Stromal cell of bone marrow (primary cell): Measurements from ENCODE around the gene MANBA.
"Not testable (repeated sequence)": the region's sequence is repeated elsewhere in the genome, so short reads cannot be mapped to it uniquely, and the experiment has no call there.

Source experiments
- DNase-seq: peaks from one replicate; pipeline ENCODE4 v3.0.0-alpha.2; 2012; ENCODE audit warnings: low read depth

MANBA gene

DNA sequence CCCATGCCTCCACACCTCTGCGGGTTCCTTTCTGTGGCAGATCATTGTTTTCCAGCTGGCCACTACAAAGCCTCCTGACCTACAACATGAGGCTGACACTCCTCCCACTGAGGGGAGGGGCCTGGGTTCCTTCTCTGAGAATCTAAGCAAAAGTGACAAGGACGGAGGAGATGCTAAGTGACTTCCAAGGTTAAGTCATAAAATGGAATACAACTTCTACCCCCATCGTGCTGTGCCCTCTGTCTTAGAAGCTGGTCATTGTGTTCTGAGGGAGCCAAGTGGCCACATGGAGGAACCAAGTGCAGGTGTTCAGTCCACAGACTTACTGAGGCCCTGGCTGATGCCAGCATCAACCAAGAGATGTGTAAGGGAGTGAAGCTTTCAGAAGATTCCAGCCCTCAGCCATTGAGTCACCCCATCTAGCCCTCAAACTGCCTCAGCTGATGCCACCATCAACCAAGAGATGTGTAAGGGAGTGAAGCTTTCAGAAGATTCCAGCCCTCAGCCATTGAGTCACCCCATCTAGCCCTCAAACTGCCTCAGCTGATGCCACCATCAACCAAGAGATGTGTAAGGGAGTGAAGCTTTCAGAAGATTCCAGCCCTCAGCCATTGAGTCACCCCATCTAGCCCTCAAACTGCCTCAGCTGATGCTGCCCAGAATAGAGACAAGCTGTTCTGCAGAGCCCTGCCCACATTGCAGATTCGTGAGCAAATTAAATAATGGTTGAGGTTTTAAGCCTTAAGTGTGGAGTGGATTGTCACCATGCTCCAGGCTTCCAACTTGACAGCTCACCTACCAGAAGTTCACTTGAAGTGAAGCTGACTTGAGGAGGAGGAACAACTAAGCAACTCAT lies 140.8 kb downstream of the MANBA start:
- peak; percentile 68 for DNase-seq

GRCh38 chr4:102619021-102619420 lies 141.7 kb downstream of the MANBA start:
- DNase-seq, result not testable (repeated sequence)

GRCh38 chr4:102616636-102617035 lies 144.1 kb downstream of the MANBA start:
- DNase-seq, result no peak

DNA sequence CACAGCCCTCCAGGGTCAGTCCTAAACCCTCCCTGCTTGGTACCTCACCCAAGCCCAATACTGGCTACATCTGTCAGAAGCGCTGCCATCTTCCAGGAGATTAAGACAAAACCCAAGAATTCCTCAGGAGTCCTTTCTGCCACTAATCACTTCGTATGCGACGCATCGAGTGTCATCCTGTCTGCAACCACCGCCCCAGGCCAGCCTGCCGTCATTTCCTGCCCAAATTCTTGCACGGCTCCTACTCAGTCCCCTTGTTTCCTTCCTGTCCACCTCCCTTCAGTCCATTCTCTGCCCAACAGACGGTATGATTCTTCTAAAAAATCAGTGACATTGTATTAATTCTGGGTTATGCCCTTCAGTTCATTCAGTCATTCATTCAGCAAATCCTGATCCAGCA lies 146.0 kb downstream of the MANBA start:
- DNase-seq, result no peak

DNA sequence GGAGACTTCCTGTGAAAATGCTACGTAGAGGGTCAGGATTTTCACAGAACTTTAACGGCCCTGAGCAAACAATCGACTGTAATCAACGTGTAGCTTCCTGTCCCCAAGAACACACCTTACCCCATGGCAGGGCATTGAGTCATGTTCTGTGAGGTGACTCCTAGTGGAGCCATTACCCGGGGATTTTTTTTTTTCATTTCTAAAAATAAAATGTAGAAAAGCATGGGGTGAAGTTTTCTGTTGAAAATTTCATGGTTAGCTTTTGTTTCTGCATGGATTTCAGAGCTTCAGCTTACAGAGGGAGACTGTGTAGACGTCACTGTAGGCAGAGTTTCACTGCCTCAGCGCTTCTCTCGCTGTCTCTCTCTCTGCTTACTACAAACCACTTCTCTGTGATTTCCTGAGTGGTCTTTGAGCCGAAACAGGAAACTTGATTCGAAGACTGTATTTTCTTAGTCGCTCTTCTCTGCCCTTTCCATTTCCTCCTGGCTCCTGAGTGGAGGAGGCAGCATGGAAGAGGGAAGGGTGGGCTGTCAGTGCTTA lies 147.9 kb downstream of the MANBA start:
- DNase-seq, result no peak

DNA sequence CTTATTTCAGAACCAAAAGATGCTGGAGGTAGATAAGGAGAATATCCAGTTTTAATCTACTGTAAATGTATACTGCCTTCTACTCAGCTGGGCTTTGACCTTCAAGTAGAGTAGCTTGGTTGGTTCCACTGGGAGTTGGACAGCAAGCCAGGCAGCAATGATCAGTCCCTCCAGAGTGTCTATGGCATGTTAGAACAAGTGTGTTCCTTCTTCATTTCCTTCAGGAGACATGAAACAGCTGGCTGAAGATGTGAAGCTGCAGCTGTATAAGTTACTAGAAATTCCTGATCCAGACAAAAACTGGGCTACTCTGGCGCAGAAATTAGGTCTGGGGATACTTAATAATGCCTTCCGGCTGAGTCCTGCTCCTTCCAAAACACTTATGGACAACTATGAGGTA lies 148.6 kb downstream of the MANBA start:
- DNase-seq, result no peak

- DNase-seq, result no peak
Observed at GRCh38 chr4:102610476-102610875, 150.3 kb downstream of the MANBA start.

- no peak for DNase-seq
Observed at GRCh38 chr4:102610007-102610406, 150.8 kb downstream of the MANBA start.

- no peak for DNase-seq
Observed at GRCh38 chr4:102608190-102608589, 152.6 kb downstream of the MANBA start.

- DNase-seq, result no peak
Observed at GRCh38 chr4:102606846-102607450, 153.8 kb downstream of the MANBA start.

DNA sequence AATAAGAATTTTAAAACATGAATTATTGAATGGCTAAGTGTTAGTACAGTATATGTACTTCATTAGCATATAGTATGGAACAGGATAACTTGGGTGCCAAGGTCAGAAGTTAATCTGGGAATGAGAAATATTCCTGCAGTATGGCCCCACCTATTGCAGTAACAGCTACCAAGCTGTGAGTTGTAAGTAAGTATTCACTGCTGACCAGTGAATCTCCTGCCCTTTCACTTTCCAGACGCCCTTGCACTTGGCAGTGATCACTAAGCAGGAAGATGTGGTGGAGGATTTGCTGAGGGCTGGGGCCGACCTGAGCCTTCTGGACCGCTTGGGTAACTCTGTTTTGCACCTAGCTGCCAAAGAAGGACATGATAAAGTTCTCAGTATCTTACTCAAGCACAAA lies 154.5 kb downstream of the MANBA start:
- DNase-seq, result no peak

DNA sequence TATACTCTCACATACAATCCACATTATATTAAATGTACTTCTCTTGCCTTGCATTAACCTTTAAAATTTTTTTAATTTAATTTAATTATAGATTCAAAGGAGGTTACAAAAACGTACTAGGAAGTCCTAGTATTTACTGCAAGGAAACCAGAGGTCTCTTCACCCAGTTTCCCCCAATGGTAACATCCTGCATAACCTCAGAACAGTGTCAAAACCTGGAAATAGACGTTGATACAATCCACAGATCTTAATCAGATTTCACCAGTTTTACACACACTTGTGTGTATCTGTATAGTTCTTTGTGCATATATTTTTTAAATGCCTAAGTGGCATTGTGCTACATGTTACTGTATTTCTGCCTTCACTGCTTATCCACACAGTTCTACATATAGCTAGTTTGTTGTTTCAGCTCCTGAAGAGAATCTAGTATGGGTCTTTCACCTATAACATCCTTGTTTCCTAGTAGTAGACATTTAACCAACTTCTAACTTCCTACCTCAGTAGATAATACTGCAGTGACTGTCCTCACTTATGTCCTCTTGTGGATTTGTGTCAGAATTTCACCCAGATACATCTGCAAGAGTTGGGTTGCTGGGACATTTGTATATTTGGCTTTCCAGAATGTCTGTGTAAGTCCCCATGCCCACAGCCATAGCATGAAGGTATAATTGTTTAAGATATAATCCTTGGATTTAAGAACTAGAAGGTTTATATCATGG lies 156.4 kb downstream of the MANBA start:
- no peak for DNase-seq

- DNase-seq, result no peak
Observed at GRCh38 chr4:102601586-102602227, 159.1 kb downstream of the MANBA start.

GRCh38 chr4:102600689-102601088 lies 160.1 kb downstream of the MANBA start:
- no peak for DNase-seq

GRCh38 chr4:102599886-102600285 lies 160.9 kb downstream of the MANBA start:
- DNase-seq, result no peak

DNA sequence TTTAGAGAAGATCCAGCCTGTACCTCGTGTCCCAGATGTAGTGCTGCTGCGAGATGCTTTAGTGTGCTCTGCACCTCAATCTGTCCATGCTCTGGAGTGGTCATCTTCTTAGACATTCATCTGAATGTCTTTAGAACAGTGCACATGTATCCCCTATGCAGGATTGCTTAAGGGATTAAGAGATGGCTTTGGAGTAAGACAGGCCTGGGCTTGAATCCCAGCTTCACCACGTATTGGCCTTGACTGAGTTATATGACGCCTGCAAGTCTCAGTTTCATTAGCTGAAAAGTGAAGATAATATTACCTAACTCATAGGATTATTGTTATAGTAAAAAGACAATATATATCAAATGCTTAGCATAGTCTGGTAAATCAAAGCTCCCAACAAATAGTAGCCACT lies 161.3 kb downstream of the MANBA start:
- no peak for DNase-seq

DNA sequence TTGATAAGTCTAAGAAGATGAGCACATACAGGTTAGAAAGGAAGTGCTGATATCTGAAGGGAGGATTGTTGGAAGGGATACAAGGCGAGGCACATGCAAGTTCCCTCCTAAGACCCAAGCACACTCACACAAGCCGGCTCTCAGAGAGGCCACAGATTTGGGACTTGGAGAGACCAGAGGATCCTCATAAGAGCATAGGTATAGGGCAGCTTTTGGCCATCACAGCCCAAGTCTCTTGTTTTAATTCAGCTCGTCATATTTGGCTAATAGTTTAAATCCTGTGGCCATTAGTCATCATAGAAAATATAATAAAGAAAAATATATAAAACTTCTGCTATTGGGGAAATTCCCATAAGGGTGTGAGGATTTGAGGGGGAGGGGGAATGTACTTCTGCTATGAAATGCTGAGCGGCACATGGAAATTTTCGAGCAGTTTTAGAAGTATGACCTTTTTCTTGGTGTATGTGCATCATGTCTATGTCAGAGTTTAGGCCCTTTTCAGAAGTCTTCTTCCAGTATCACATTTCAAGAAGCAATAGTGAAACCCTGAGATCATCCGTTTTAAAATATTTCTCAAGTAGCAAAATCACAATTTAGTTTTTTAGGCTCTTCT lies 161.9 kb downstream of the MANBA start:
- no peak for DNase-seq

- DNase-seq, result no peak
Observed at GRCh38 chr4:102598086-102598761, 162.5 kb downstream of the MANBA start.

GRCh38 chr4:102596532-102596931 lies 164.2 kb downstream of the MANBA start:
- DNase-seq, result no peak

- no peak for DNase-seq
Observed at GRCh38 chr4:102594000-102594399, 166.8 kb downstream of the MANBA start.

GRCh38 chr4:102593147-102593546 lies 167.6 kb downstream of the MANBA start:
- no peak for DNase-seq
